A673 (cell line): ENCODE data around the gene ALDOA. TPM values are rescaled to one million over a fixed set of nuclear protein-coding genes. Genes with fewer than 3 reads are reported as not detected.

Source experiments
- BruUV-seq: library from RNA; stranded (reverse); fragments of 400-500 nt; replicated peaks from 2 replicates; lab custom pipeline; 2021; lab: Mats Ljungman, UMichigan
- CTCF ChIA-PET: fragments of 300-600 bp; sonication (Branson Sonifier 250); formaldehyde crosslinking; loops from one replicate; lab custom pipeline; 2022; ENCODE audit warnings: antibody characterized with exemption; lab: Charles Lee
- POLR2A ChIA-PET: fragments of 300-600 bp; sonication (Branson Sonifier 250); formaldehyde crosslinking; loops from one replicate; lab custom pipeline; 2022; ENCODE audit warnings: antibody characterized with exemption; ENCODE audit not compliant: low non-redundant PET; lab: Charles Lee
- DNase-seq: peaks from one replicate; pipeline ENCODE4 v3.0.0-alpha.2; 2015; ENCODE audit warnings: low spot score
- H3K27ac ChIP-seq: fragments of 200-600 bp; sonication (generic); 2 replicates; pipeline ENCODE4 v1.5.1; 2016; ENCODE audit warnings: mixed run types, low read depth, mild to moderate bottlenecking, mixed read lengths, antibody characterized with exemption, low read length; ENCODE audit not compliant: poor library complexity, severe bottlenecking
- H3K27me3 ChIP-seq: fragments of 200-600 bp; sonication (generic); replicated peaks from 2 replicates; pipeline ENCODE4 v1.6.1; 2017; ENCODE audit warnings: mixed run types, low read depth, mild to moderate bottlenecking, mixed read lengths, antibody characterized with exemption, low read length; ENCODE audit not compliant: insufficient read depth, poor library complexity
- H3K36me3 ChIP-seq: fragments of 200-600 bp; sonication (generic); 2 replicates; pipeline ENCODE4 v1.6.1; 2016; ENCODE audit warnings: mixed run types, mild to moderate bottlenecking, mixed read lengths, antibody characterized with exemption, low read length; ENCODE audit not compliant: insufficient read depth, poor library complexity, severe bottlenecking
- H3K4me1 ChIP-seq: fragments of 200-600 bp; sonication (generic); 2 replicates; pipeline ENCODE4 v1.6.1; 2017; ENCODE audit warnings: mixed run types, mild to moderate bottlenecking, mixed read lengths, antibody characterized with exemption, low read length; ENCODE audit not compliant: insufficient read depth, poor library complexity, severe bottlenecking
- H3K4me3 ChIP-seq: fragments of 200-600 bp; sonication (generic); 2 replicates; pipeline ENCODE4 v1.5.1; 2016; ENCODE audit warnings: low read depth, mixed run types, mild to moderate bottlenecking, mixed read lengths, low read length; ENCODE audit not compliant: poor library complexity, severe bottlenecking
- H3K9me3 ChIP-seq: fragments of 200-600 bp; sonication (generic); 2 replicates; pipeline ENCODE4 v1.6.1; 2016; ENCODE audit warnings: mixed run types, low read depth, mild to moderate bottlenecking, mixed read lengths, antibody characterized with exemption, low read length; ENCODE audit not compliant: poor library complexity, severe bottlenecking
- CTCF ChIP-seq: fragments of 300-800, 200-600 bp; sonication (generic); conservative IDR thresholded peaks from 2 replicates; pipeline ENCODE4 v1.5.1; 2017; ENCODE audit warnings: low read depth, mild to moderate bottlenecking, antibody characterized with exemption, low read length, moderate library complexity, mixed read lengths
- EZH2 ChIP-seq: fragments of 200-600 bp; sonication (generic); IDR thresholded peaks from 2 replicates; pipeline ENCODE4 v1.6.1; 2017; ENCODE audit warnings: borderline replicate concordance, low read depth, mild to moderate bottlenecking, mixed read lengths, antibody characterized with exemption, low read length; ENCODE audit not compliant: poor library complexity, severe bottlenecking
- intact Hi-C: fragments of 100-400 bp; cut with micrococcal nuclease; formaldehyde crosslinking; loops from one replicate; pipeline ENCODE4 v1.10.0; 2022; ENCODE audit not compliant: unreplicated experiment
- total RNA-seq: library from RNA; stranded (reverse); gene quantifications from 2 replicates; pipeline ENCODE4 v1.2.3, GENCODE V29; 2021

Gene ALDOA
- total RNA-seq, 1 experiment from 2014 or later: 1,729 TPM

GRCh38 chr16:30115238-30115637 lies 49.7 kb downstream of the ALDOA start:
- TF ChIP-seq CTCF: no peak
- TF ChIP-seq EZH2: no peak
- no TSS peak for BruUV-seq
- Histone ChIP-seq H3K4me1 (no peaks in the 10 kb centered on the region), H3K4me3 (no peak overlapping the region), H3K9me3 (no peaks in the 10 kb centered on the region), H3K27ac (no peak overlapping the region), H3K36me3 (peaks cover 16% of the 10 kb centered on the region), H3K27me3 (no peaks in the 10 kb centered on the region)
- CTCF ChIA-PET: interaction anchor here (0.7 kb wide), 1 partner anchor 579 kb away, joined by 3 read pairs; no protein-coding TSS in a partner anchor
- no peak for DNase-seq
- POLR2A ChIA-PET: no interaction called here
- intact Hi-C loops: no loop called here

- CTCF ChIA-PET: no interaction called here
- DNase-seq: no peak
- no peak overlapping the region for H3K4me3 ChIP-seq
- peaks cover 16% of the 10 kb centered on the region for H3K36me3 ChIP-seq
- no TSS peak for BruUV-seq
- POLR2A ChIA-PET: no interaction called here
- H3K9me3 ChIP-seq: no peaks in the 10 kb centered on the region
- H3K4me1 ChIP-seq: no peaks in the 10 kb centered on the region
- no peak overlapping the region for H3K27ac ChIP-seq
- no peaks in the 10 kb centered on the region for H3K27me3 ChIP-seq
- TF ChIP-seq EZH2 (no peak), CTCF (no peak)
- intact Hi-C loops: no loop called here
These were observed 51.0 kb downstream of the ALDOA start for GRCh38 chr16:30116291-30117207.

- POLR2A ChIA-PET: no interaction called here
- H3K36me3 ChIP-seq: peaks cover 16% of the 10 kb centered on the region
- no peak for DNase-seq
- no TSS peak for BruUV-seq
- CTCF ChIA-PET: no interaction called here
- H3K9me3 ChIP-seq: no peaks in the 10 kb centered on the region
- TF ChIP-seq CTCF (no peak), EZH2 (no peak)
- no peaks in the 10 kb centered on the region for H3K27me3 ChIP-seq
- H3K4me3 ChIP-seq: no peak overlapping the region
- H3K4me1 ChIP-seq: no peaks in the 10 kb centered on the region
- no peak overlapping the region for H3K27ac ChIP-seq
- intact Hi-C loops: no loop called here
These were observed 52.2 kb downstream of the ALDOA start for GRCh38 chr16:30117768-30118167.
